Cardiac muscle cell (in vitro differentiated cells and primary cell): ENCODE measurements around the gene BASP1. TPM values are rescaled to one million over a fixed set of nuclear protein-coding genes. Genes with fewer than 3 reads are reported as not detected.
"Not testable (repeated sequence)": the region's sequence is repeated elsewhere in the genome, so short reads cannot be mapped to it uniquely, and the experiment has no call there.

Source experiments
- DNase-seq, 2 donors: peaks; one replicate each; pipeline versions ENCODE4 v3.0.0 to v3.0.0-alpha.2; 2010 to 2017; ENCODE audit warnings: low read depth in 1 of 2, low spot score in 1 of 2
- H3K27ac ChIP-seq: fragments of 200-600 bp; sonication (generic); 2 replicates; pipeline ENCODE4 v1.5.1; 2016
- H3K27me3 ChIP-seq: fragments of 200-600 bp; sonication (generic); 2 replicates; pipeline ENCODE4 v1.6.0; 2016; ENCODE audit warnings: control low read depth
- H3K36me3 ChIP-seq: fragments of 200-600 bp; sonication (generic); 2 replicates; pipeline ENCODE4 v1.5.1; 2016; ENCODE audit warnings: control low read depth
- H3K4me1 ChIP-seq: fragments of 200-600 bp; sonication (generic); 2 replicates; pipeline ENCODE4 v1.8.1; 2017; ENCODE audit warnings: low read depth, mild to moderate bottlenecking, mixed run types
- H3K4me3 ChIP-seq: fragments of 200-600 bp; sonication (generic); 2 replicates; pipeline ENCODE4 v1.5.1; 2016; ENCODE audit warnings: mild to moderate bottlenecking
- H3K9me3 ChIP-seq: fragments of 200-600 bp; sonication (generic); 2 replicates; pipeline ENCODE4 v1.5.1; 2017; ENCODE audit warnings: low read depth, mild to moderate bottlenecking, control low read depth
- CTCF ChIP-seq: IDR thresholded peaks from 2 replicates; pipeline ENCODE4 v1.5.1; 2012; ENCODE audit warnings: low read depth, mild to moderate bottlenecking, low read length
- polyA plus RNA-seq: library from polyadenylated mRNA; unstranded; fragments of >200 nt; fragmentation: Nextera tagmentation; extraction: Ambion mirVana; gene quantifications from 2 replicates; pipeline ENCODE4 v1.2.1, GENCODE V29; 2016
- total RNA-seq: library from RNA; depleted of rRNA; stranded (reverse); fragments of >200 nt; gene quantifications from 2 replicates; pipeline ENCODE4 v1.2.3, GENCODE V29; 2016

BASP1 gene
- total and polyA plus RNA-seq, 2 experiments from 2014 or later: 91.2 to 129 TPM

GRCh38 chr5:17302604-17303003 is 85.2 kb downstream of the BASP1 start:
- no peak overlapping the region for H3K4me3 ChIP-seq
- no peaks in the 10 kb centered on the region for H3K27me3 ChIP-seq
- no peak overlapping the region for H3K27ac ChIP-seq
- H3K4me1 ChIP-seq: peaks cover 9% of the 10 kb centered on the region
- no peak for TF ChIP-seq CTCF
- no peaks in the 10 kb centered on the region for H3K36me3 ChIP-seq
- no peaks in the 10 kb centered on the region for H3K9me3 ChIP-seq
- peak in 1 of 2 donors; percentile 87 for DNase-seq

- no peaks in the 10 kb centered on the region for H3K9me3 ChIP-seq
- H3K4me3 ChIP-seq: no peak overlapping the region
- no peak for TF ChIP-seq CTCF
- H3K4me1 ChIP-seq: peaks cover 9% of the 10 kb centered on the region
- peak in 1 of 2 donors; percentile 52 for DNase-seq
- H3K27ac ChIP-seq: no peak overlapping the region
- no peaks in the 10 kb centered on the region for H3K27me3 ChIP-seq
- no peaks in the 10 kb centered on the region for H3K36me3 ChIP-seq
These were observed 86.9 kb downstream of the BASP1 start for GRCh38 chr5:17304282-17304681.

GRCh38 chr5:17305017-17305416 is 87.6 kb downstream of the BASP1 start:
- no peaks in the 10 kb centered on the region for H3K9me3 ChIP-seq
- H3K36me3 ChIP-seq: no peaks in the 10 kb centered on the region
- peaks cover 9% of the 10 kb centered on the region for H3K4me1 ChIP-seq
- no peak overlapping the region for H3K27ac ChIP-seq
- no peaks in the 10 kb centered on the region for H3K27me3 ChIP-seq
- TF ChIP-seq CTCF: no peak
- peak in 1 of 2 donors; percentile 48 for DNase-seq
- no peak overlapping the region for H3K4me3 ChIP-seq

GRCh38 chr5:17305964-17306725 is 88.7 kb downstream of the BASP1 start:
- Histone ChIP-seq H3K27me3 (no peaks in the 10 kb centered on the region), H3K4me3 (no peak overlapping the region), H3K9me3 (no peaks in the 10 kb centered on the region), H3K4me1 (peaks cover 9% of the 10 kb centered on the region), H3K27ac (no peak overlapping the region), H3K36me3 (no peaks in the 10 kb centered on the region)
- DNase-seq: peak in 1 of 2 donors; percentile 82
- TF ChIP-seq CTCF: no peak

- DNase-seq: no peak
- Histone ChIP-seq H3K4me1 (peaks cover 8% of the 10 kb centered on the region), H3K27me3 (no peaks in the 10 kb centered on the region), H3K4me3 (no peak overlapping the region), H3K9me3 (no peaks in the 10 kb centered on the region), H3K27ac (no peak overlapping the region), H3K36me3 (no peaks in the 10 kb centered on the region)
- TF ChIP-seq CTCF: no peak
These were observed 89.3 kb downstream of the BASP1 start for GRCh38 chr5:17306726-17307091.

- not testable (repeated sequence) for H3K4me3 ChIP-seq, DNase-seq, H3K4me1 ChIP-seq, H3K27me3 ChIP-seq, H3K27ac ChIP-seq, H3K9me3 ChIP-seq, H3K36me3 ChIP-seq
These were observed 90.0 kb downstream of the BASP1 start for GRCh38 chr5:17307440-17307839.
